HG03159 (cell line): ENCODE data around the gene CELA2A.
"Not testable (repeated sequence)": the region's sequence is repeated elsewhere in the genome, so short reads cannot be mapped to it uniquely, and the experiment has no call there.

Source experiments
- ATAC-seq: cut with Tn5 transposase; IDR thresholded peaks from one replicate; pipeline ENCODE4 v1.9.1; 2021; ENCODE audit warnings: mild to moderate bottlenecking, moderate library complexity; ENCODE audit not compliant: unreplicated experiment

The CELA2A gene

GRCh38 chr1:15444468-15445389 lies 11.8 kb upstream of the CELA2A start:
- no peak for ATAC-seq

- ATAC-seq, result no peak
These were observed 11.0 kb upstream of the CELA2A start for GRCh38 chr1:15445390-15446122.

- no peak for ATAC-seq
These were observed 10.3 kb upstream of the CELA2A start for GRCh38 chr1:15446212-15446611.

DNA sequence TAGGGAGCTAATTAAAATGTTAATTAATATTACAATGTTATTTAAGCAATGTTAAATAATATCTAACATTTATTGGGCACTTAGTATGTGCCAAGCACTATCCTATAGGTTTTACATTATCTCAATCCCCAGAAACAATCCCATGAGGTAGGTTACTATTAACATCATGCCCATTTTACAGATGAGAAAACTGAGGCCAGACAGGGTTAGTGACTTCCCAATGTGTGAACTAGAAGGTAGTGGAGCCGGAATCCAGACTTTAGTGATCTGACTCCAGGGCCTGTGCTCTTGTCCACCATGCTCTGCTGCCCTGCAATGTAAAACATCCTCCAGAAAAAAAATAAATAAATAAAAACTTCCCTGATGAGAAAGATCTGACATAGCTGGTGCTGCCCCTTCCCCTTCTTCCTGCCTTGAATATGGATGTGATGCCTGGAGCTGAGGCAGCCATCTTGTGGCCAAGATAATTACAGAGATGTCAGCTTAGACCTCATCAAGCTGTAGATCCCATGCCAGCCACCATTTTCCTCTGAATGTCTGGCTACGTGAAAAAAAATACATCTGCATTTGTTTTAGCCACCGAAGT lies 7.6 kb upstream of the CELA2A start:
- ATAC-seq, result no peak

DNA sequence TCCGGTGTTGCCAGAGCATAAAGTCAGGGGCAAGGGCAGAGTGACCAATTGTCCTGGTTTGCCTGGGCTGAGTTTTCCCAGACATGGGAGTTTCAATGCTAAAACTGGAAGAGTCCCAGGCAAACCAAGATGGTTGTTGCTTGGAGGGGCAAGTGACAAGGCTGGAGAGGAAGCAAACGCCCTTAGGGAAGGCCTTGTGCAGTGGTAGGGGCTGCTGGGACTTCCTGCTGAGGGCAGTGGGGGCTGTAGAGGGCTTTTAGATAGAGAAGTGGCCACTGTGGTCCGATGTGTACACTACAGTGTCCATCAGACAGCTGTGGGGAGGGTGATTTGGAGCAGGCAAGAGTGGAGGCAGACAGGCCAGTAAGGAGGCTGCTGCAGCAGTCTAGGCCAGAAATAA lies 7.0 kb upstream of the CELA2A start:
- ATAC-seq, result no peak

DNA sequence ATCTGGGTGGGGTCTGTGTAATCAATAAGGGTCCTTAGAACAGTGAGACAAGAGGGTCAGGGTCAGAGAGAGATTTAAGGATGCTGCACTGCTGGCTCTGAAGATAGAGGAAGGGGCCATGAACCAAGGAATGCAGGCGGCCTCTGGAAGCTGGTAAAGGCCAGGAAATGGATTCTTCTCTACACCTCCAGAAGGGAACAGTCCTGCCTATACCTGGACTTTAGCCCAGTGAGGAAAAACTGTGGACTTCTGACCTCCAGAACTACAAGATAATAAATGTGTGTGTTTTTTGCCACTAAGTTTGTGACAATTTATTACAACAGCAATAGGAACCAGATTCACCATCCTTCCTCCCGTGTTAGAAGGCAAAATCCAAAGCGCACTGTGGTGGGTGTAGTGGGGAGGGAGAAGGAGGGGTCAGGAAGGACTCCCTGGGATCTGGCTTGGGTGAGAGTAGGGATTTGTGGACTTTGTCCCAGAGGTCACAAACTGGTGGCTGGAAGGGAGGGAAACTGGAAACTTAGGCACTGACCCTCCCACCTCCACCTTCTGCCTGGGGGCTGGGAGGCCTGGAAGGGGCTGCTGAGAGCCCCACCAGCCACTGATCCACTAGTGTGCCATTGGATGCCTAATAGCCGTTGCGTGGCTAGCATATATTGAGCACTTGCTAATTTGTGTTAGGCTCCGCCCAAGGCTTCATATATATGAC lies 5.4 kb upstream of the CELA2A start:
- ATAC-seq, result no peak

DNA sequence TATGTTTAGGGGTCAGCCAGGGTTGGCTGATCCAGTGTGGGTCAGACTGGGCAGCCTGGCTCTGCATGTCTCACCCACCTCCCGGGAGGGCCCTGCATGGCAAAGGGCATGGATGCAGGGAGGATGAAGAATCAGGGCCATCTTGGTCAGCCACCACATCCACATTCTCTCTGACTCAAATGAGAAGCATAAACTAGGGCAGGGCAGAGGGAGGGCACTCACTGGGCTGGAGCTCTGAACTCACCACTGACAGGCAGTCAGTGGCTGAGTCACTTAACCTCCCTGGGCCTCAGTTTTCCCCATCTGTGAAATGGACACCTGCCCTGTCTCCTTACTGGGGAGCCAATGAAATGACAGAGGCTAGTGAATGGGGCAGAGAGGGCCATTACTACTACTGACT lies 4.3 kb upstream of the CELA2A start:
- no peak for ATAC-seq

- no peak for ATAC-seq
These were observed 3.5 kb upstream of the CELA2A start for GRCh38 chr1:15452866-15453571.

DNA sequence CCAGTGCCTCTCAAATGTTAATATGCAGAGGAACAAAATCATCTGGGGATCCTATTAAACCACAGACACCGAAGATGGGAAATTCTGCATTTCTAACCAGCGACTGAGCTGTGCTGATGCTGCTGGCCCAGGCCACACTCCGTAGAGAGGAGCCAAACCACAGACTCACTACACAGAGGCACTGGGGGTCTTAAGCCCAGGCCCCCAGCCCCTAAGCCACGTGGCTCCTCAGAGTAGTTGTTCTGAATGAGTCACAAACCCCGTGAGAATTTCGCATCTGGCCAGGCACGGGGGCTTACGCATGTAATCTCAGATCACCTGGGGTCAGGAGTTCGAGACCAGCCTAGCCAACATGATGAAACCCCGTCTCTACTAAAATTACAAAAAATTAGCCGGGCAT lies 2.8 kb upstream of the CELA2A start:
- ATAC-seq, result no peak

GRCh38 chr1:15454256-15454655 lies 2.3 kb upstream of the CELA2A start:
- no peak for ATAC-seq

DNA sequence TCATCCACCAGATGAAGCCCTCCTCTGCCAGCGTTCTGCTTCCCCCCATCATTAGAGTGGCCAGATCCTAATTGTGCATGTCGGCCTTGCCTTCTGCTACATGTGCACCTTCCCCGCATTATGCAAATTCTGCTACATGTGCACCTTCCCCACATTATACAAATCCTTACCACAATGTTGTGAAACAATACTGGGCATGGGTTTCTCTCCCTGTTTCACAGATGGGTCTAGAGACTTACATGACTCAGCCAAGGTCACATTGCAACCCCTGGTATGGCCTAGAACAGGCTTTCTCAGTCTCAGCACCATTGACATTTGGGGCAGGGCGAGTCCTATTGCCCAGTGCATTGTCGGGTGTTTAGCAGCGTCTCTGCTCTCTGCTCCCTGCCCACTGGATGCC lies 1.0 kb upstream of the CELA2A start:
- ATAC-seq, result no peak

- ATAC-seq, result no peak
These were observed 1.1 kb downstream of the CELA2A start for GRCh38 chr1:15457585-15457984.

GRCh38 chr1:15458388-15458787 lies 1.9 kb downstream of the CELA2A start:
- ATAC-seq, result not testable (repeated sequence)

DNA sequence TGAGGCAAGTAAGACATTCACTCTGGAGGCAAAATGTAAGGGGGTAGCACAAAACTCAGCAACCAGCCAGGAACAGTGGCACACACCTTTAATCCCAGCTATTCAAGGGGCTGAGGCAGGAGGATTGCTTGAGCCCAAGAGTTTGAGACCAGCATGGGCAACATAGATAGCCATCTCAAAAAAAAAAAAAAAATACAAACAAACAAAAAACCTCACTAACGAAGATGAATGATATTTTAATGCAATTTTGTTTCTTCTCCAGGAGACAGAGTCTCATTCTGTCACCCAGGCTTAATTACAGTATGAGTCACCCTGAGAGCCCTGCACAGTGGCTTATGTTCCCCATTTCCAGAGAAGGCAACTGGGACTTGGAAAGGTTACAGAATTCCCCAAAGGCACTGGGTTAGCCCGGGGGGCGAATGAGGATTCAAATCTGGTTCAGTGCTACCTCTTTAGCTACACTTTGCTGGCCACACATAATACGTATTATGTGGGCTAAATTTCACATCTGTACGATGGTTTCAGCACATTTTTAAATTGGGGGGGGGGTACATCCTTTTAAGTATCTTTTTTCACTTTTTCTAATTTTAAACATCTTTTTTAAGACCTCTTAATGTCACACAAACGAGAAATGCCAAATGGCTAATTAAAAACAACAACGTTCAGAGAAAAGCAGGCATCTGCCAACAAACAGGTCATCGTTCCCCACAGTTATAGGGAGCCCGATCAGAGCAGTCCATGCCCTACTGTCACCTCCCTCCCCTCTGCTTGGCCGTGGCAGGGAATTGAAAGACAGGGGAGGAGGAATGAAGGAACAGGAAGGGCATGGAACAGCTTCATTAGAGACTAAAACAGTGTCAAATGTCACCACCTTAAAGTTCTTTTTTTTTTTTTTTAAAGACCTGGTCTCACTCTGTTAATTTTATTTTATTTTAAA lies 3.5 kb downstream of the CELA2A start:
- no peak for ATAC-seq

- no peak for ATAC-seq
These were observed 4.2 kb downstream of the CELA2A start for GRCh38 chr1:15460708-15461095.

GRCh38 chr1:15463064-15463800 lies 6.7 kb downstream of the CELA2A start:
- not testable (repeated sequence) for ATAC-seq

DNA sequence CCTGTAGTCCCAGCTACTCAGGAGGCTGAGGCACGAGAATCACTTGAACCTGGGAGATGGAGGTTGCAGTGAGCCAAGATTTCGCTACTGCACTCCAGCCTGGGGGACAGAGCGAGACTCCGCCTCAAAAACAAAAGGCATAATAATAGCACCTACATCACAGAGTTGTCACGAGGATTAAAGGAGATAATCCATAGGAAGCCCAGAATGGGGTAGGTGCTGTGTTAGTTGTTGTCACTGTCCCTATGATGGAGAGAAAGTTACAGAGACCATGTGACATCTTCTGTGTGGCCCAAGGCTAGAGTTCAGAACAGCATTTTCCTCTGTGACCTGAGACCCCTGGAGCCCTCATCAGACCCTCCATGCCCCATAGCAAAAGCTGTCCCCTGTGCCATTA lies 7.4 kb downstream of the CELA2A start:
- ATAC-seq, result not testable (repeated sequence)

GRCh38 chr1:15465674-15466073 lies 9.1 kb downstream of the CELA2A start:
- ATAC-seq, result no peak
